ENCODE data around the gene DDAH1. TPM values are rescaled to one million over a fixed set of nuclear protein-coding genes. Genes with fewer than 3 reads are reported as not detected.
A peak's percentile ranks its signal among the peaks of the same experiment; 100 is the strongest.

Gene DDAH1
- total RNA-seq, 1 experiment from 2014 or later, result 22.8 TPM

DNA sequence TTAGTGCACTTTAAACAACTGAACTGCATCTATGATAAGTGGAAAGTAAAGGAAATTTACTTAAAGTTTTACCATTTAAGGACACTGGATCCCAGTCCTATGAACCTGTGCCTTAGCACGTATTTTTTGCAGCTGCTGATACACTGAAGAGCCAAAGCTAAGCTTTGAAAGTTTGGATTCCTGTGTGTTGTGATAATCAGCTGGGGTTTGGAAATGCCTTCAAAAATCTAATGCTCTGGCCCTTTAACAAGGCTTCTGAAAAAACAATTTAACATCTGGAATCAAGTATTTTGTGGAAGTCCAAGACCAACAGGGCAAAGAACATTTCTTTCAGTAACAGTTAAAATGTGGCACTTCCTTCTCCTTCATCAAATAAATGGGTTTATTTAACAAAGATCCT, 51.8 kb downstream of the DDAH1 start:
- ChIA-PET CTCF (no interaction called here), POLR2A (no interaction called here)
- Mint-ChIP-seq H3K9me3 (no peaks in the 10 kb centered on the region), H3K36me3 (no peaks in the 10 kb centered on the region), H3K4me3 (no peak overlapping the region), H3K27ac (no peak overlapping the region), H3K4me1 (peaks cover 27% of the 10 kb centered on the region), H3K27me3 (ENCODE audit: low read depth) (no peaks in the 10 kb centered on the region)
- DNase-seq (ENCODE audit: low spot score), result no peak
- TF ChIP-seq SMAD3 (CRISPR knock-in tag; IDR thresholded peaks at IDR 0.05; ENCODE audit: borderline replicate concordance), result no peak
- no peak for TF ChIP-seq HMGA2 (CRISPR knock-in tag; IDR thresholded peaks at IDR 0.05)
- TF ChIP-seq TCF7 (CRISPR knock-in tag; IDR thresholded peaks at IDR 0.05; ENCODE audit: low read depth), result no peak
- no peak for TF ChIP-seq ZNF396 (CRISPR knock-in tag; IDR thresholded peaks at IDR 0.05; ENCODE audit: borderline replicate concordance)
- TF ChIP-seq NR3C1 (CRISPR knock-in tag; conservative IDR thresholded peaks at IDR 0.05; ENCODE audit: low read depth), result no peak
- TF ChIP-seq ZNF512 (CRISPR knock-in tag; IDR thresholded peaks at IDR 0.05; ENCODE audit: borderline replicate concordance), result no peak
- no peak for TF ChIP-seq NFATC4 (CRISPR knock-in tag; IDR thresholded peaks at IDR 0.05)
- TF ChIP-seq MYBL2 (CRISPR knock-in tag; IDR thresholded peaks at IDR 0.05), result no peak
- TF ChIP-seq, protein P1, sequence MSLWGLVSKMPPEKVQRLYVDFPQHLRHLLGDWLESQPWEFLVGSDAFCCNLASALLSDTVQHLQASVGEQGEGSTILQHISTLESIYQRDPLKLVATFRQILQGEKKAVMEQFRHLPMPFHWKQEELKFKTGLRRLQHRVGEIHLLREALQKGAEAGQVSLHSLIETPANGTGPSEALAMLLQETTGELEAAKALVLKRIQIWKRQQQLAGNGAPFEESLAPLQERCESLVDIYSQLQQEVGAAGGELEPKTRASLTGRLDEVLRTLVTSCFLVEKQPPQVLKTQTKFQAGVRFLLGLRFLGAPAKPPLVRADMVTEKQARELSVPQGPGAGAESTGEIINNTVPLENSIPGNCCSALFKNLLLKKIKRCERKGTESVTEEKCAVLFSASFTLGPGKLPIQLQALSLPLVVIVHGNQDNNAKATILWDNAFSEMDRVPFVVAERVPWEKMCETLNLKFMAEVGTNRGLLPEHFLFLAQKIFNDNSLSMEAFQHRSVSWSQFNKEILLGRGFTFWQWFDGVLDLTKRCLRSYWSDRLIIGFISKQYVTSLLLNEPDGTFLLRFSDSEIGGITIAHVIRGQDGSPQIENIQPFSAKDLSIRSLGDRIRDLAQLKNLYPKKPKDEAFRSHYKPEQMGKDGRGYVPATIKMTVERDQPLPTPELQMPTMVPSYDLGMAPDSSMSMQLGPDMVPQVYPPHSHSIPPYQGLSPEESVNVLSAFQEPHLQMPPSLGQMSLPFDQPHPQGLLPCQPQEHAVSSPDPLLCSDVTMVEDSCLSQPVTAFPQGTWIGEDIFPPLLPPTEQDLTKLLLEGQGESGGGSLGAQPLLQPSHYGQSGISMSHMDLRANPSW (CRISPR knock-in tag; conservative IDR thresholded peaks at IDR 0.05; ENCODE audit: low read depth), result no peak
- no peak for TF ChIP-seq E2F1 (CRISPR knock-in tag; IDR thresholded peaks at IDR 0.05)
- no peak for TF ChIP-seq EMX1 (CRISPR knock-in tag; IDR thresholded peaks at IDR 0.05)
- TF ChIP-seq ZNF671 (CRISPR knock-in tag; IDR thresholded peaks at IDR 0.05), result no peak
- no peak for TF ChIP-seq RELA (CRISPR knock-in tag; IDR thresholded peaks at IDR 0.05; ENCODE audit: borderline replicate concordance)
- TF ChIP-seq, protein P2, sequence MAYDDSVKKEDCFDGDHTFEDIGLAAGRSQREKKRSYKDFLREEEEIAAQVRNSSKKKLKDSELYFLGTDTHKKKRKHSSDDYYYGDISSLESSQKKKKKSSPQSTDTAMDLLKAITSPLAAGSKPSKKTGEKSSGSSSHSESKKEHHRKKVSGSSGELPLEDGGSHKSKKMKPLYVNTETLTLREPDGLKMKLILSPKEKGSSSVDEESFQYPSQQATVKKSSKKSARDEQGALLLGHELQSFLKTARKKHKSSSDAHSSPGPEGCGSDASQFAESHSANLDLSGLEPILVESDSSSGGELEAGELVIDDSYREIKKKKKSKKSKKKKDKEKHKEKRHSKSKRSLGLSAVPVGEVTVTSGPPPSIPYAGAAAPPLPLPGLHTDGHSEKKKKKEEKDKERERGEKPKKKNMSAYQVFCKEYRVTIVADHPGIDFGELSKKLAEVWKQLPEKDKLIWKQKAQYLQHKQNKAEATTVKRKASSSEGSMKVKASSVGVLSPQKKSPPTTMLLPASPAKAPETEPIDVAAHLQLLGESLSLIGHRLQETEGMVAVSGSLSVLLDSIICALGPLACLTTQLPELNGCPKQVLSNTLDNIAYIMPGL (CRISPR knock-in tag; IDR thresholded peaks at IDR 0.05), result no peak
- no peak for TF ChIP-seq ZNF232 (CRISPR knock-in tag; IDR thresholded peaks at IDR 0.05)
- no peak for ATAC-seq

DNA sequence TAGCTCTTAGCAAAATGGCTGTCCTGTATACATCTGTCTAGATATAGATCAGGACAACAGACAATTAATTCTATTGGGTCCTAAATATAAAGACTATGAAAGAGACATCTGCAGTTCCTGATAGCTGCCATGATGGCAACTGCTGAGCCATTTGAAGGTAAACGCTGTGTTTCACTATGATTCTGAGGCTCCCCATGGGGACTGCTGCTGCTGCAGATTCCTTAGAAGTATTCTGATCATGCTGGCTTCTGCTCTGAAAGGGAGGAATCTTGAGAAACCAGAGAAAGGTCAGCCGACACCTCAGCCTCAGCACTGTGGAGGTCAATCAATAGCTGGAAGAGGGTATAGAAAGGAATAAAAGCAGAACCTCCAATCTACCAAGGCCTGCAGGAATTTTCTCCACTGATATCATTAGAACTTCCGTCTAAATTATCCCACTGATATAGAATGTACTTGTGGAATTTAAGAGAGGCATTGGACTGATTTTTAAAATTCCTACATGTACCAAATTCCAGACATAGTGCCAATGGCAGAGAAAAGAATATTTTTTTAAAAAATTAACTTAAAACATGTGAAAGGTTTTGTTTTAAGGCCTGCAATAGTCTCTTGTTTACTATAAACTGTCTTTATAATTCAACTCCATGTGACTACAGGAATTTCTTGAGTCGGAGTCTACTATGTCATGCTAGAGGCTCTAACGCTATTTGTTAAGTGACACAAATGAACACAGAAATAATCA, 53.2 kb downstream of the DDAH1 start:
- TF ChIP-seq, protein P3, sequence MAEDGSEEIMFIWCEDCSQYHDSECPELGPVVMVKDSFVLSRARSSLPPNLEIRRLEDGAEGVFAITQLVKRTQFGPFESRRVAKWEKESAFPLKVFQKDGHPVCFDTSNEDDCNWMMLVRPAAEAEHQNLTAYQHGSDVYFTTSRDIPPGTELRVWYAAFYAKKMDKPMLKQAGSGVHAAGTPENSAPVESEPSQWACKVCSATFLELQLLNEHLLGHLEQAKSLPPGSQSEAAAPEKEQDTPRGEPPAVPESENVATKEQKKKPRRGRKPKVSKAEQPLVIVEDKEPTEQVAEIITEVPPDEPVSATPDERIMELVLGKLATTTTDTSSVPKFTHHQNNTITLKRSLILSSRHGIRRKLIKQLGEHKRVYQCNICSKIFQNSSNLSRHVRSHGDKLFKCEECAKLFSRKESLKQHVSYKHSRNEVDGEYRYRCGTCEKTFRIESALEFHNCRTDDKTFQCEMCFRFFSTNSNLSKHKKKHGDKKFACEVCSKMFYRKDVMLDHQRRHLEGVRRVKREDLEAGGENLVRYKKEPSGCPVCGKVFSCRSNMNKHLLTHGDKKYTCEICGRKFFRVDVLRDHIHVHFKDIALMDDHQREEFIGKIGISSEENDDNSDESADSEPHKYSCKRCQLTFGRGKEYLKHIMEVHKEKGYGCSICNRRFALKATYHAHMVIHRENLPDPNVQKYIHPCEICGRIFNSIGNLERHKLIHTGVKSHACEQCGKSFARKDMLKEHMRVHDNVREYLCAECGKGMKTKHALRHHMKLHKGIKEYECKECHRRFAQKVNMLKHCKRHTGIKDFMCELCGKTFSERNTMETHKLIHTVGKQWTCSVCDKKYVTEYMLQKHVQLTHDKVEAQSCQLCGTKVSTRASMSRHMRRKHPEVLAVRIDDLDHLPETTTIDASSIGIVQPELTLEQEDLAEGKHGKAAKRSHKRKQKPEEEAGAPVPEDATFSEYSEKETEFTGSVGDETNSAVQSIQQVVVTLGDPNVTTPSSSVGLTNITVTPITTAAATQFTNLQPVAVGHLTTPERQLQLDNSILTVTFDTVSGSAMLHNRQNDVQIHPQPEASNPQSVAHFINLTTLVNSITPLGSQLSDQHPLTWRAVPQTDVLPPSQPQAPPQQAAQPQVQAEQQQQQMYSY (CRISPR knock-in tag; IDR thresholded peaks at IDR 0.05), result no peak
- TF ChIP-seq ELF4 (CRISPR knock-in tag; IDR thresholded peaks at IDR 0.05; ENCODE audit: low read depth) (no peak), ZNF317 (CRISPR knock-in tag; IDR thresholded peaks at IDR 0.05; ENCODE audit: borderline replicate concordance, low read depth) (peak; percentile 78), TEAD4 (CRISPR knock-in tag; IDR thresholded peaks at IDR 0.05) (no peak)
- TF ChIP-seq, protein P1 (CRISPR knock-in tag; conservative IDR thresholded peaks at IDR 0.05; ENCODE audit: low read depth), result no peak
- Mint-ChIP-seq H3K27me3 (ENCODE audit: low read depth) (no peaks in the 10 kb centered on the region), H3K4me3 (no peak overlapping the region), H3K27ac (peak overlapping the region; percentile 35; the same call in 1 of the 2 replicates), H3K9me3 (no peaks in the 10 kb centered on the region), H3K36me3 (no peaks in the 10 kb centered on the region), H3K4me1 (peaks cover 31% of the 10 kb centered on the region)
- ChIA-PET CTCF (interaction anchor here (0.6 to 1.4 kb wide), 2 partner anchors 91 to 281 kb away, joined by 3 to 5 read pairs; no protein-coding TSS in a partner anchor), POLR2A (no interaction called here)
- no peak for DNase-seq (ENCODE audit: low spot score)
- peak; percentile 90 for ATAC-seq

All from WTC11 (cell line).